Activated CD8-positive, alpha-beta memory T cell treated with anti-CD3 and anti-CD28 coated beads for 48 hours (primary cell): Measurements from ENCODE around the gene SCAP.
"Not testable (repeated sequence)": the region's sequence is repeated elsewhere in the genome, so short reads cannot be mapped to it uniquely, and the experiment has no call there.

ENCODE experiments used
- DNase-seq, 3 experiments: peaks; one replicate each; pipeline ENCODE4 v3.0.0-alpha.2; 2020; ENCODE audit warnings: low read depth in 2 of 3, low spot score in 2 of 3

The SCAP gene

GRCh38 chr3:47399531-47400270, 76.0 kb downstream of the SCAP start:
- no peak for DNase-seq

GRCh38 chr3:47399016-47399415, 76.7 kb downstream of the SCAP start:
- DNase-seq, result no peak

DNA sequence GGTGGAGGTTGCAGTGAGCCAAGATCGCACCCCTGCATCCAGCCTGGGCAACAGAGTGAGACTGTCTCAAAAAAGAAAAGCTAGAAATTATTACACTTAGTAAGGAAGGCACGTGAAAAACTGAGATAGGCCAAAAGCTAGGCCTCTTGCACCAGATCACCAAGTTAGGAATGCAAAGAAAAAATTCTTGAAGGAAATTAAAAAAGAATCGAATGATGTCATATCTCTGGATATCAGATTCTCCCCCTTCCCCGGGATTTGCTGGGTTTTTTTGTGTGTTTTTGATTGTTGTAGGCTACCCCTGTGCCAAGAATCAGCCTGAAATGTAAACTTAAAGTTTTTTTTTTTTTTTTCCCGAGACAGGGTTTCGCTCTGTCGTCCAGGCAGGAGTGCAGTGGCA, 77.5 kb downstream of the SCAP start:
- DNase-seq, result no peak

DNA sequence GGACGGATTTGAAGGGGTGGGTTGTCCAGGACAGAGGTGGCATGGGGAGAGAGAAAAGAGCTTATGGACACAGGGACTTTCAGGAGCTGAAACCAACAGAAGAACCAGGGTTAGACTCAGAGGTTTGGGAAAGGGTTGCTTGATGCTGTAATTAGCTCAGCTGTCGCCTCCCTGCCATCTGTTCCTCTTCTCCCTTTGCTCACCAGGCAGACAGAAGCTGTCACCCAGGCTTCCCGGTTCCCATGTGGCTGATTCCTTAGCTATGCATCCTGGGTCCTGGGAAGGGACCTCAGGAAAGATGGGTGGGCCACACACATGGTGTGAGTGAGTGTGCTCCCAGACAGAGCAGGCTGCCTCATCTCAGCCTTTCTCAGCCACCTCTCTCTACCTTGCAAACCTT, 80.9 kb downstream of the SCAP start:
- DNase-seq, result no peak

GRCh38 chr3:47394140-47394870, 81.4 kb downstream of the SCAP start:
- no peak for DNase-seq

DNA sequence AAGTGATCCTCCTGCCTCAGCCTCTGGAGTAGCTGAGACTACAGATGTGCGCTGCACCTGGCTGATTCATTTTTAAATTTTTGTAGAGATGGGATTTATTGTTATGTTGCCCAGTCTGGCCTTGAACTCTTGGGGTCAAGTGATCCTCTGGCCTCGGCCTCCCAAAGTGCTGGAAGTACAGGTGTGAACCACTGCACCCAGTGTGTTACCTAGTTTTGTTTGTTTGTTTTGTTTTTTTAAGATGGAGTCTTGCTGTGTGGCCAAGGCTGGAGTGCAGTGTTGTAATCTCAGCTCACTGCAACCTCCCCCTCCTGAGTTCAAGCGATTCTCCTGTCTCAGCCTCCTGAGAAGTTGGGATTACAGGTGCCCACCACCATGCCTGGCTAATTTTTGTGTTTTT, 82.8 kb downstream of the SCAP start:
- DNase-seq, result no peak

DNA sequence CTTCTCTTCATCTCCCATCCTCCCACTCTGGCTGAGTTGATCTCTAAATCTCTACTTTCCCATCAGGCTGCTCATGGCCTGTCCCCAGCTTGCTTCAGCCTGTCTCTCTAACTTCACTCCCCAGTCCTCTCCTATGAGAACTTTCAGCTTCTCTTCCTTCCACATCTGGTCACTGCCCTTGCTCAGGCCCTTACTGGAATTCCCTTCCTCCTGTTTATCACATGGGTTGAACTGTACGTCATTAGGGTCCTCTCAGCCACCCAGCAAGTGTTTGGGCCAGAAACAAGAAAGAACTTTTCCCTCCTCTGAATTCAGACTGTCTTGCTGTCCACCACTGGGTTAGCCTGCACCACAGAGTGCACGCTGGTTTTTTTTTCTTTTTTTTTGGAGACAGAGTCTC, 89.9 kb downstream of the SCAP start:
- DNase-seq, result no peak

DNA sequence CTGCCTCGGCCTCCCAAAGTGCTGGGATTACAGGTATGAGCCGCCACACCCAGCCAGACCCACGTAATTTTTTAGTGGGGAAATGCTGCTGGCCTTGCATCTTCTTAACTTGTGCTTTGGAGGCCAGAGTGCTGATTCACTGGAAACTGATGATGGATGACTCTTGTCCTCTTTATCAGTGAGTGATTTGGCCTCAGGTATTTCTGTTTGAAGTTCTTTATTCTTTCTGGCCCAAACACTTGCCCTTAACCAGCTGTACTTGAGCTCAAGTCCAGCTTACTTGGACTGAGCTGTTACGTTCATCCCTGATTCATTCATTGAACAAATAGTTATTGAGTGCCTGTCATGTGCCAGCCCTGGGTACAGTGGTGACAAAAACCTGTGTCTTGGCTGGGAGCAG, 90.7 kb downstream of the SCAP start:
- DNase-seq, result no peak

DNA sequence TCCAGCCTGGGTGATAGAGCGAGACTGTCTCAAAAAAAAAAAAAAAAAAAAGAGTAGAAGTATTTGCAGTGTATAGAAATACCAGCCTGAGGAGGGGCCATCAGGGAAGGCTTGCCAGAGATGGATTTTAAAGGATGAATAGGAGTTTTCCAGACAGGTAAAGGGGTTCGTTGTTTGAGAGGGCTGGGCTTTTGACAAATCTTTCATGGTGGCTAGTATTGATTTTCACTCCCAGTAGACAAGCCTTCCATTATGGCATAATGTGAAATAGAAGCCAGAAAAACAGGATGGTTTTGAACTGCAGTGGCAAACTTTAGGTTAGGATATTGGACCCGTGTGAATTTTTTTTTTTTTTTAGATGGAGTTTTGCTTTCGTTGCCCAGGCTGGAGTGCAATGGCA, 91.3 kb downstream of the SCAP start:
- no peak for DNase-seq

- DNase-seq, result peak; percentile 58 to 77 (median 73)
These were observed 94.2 kb downstream of the SCAP start for GRCh38 chr3:47381317-47382157.

DNA sequence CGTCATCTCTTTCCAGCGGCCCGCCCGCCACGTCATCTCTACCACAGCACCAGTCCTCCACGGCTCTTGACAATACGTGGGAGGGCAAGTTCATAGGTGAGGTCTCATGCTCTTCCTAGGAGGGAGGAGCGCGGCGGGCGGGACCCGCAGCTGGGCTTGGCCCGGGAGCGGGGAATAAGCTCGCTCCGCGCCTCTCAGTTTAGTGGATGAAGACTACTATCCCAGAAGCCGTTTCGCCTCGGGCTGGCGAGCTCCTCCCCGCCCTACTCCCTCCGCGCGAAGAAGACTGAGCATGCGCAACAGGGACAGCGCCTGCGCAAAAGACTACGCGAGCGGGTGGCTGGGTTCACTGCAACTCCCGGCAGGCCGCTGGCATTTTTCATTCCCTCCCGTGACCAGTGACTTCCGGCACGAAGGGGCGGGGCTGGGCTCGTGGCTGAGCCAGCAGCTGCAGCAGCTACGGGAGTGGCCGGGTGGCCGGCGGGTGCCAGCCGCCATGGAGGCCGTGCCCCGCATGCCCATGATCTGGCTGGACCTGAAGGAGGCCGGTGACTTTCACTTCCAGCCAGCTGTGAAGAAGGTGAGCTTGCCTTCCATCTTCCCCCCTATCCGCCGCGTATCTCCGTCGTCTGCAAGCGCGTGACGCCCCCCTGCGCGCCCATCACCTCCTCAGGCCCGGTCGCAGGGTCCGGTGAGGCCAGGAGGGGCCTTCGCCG, 95.0 kb downstream of the SCAP start, which contains the start of gene PTPN23:
PTPN23 (plus strand) TSS at position 421 of the 716 bp plus-strand sequence; CDS start at position 497, 76 bp downstream.
- peak; percentile 97 to 98 (median 97) for DNase-seq

DNA sequence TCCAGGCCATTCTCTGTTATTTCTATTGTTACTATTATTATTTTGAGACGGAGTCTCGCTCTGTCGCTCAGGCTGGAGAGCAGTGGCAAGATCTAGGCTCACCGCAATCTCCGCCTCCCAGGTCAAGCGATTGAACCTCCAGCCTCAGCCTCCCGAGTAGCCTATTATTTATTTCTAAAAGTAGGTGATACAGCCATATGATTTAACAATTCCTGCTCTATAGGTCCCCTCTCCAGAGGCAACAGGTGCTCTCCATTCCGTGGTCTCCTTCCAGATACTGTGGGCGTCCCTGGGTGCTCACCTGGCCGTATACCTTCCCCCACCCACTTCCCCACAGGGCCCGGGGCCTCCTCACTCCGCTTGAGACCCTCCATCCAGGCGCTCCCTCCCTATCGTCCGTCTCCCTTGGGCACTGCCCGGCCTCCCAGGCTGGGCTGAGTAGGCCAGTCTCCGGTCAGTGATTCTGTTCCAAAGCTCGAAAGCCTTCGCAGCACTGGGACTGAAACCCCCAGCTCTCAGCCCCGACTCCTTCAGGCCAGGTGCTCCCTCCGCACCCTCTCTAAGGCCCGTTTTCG, 95.6 kb downstream of the SCAP start:
- no peak for DNase-seq

DNA sequence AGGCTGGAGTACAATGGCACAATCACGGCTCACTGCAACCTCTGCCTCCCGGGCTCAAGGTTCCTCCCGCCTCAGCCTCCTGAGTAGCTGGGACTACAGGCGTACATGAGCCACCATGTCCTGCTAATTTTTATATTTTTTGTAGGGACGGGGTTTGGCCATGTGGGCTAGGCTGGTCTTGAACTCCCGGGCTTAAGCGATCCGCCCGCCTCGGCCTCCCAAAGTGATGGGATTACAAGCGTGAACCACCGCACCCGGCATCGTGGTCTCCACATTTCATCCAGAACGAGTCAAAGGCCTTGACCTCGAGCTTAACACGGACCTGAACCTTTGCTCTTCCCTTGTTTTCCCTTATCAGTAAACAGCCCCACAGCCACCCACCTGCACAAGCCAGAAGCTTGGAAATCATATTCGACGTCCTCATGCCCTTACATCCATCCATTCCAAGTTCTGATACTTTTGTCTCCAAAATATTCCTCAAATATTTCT, 96.3 kb downstream of the SCAP start:
- DNase-seq, result no peak

- no peak for DNase-seq
These were observed 96.9 kb downstream of the SCAP start for GRCh38 chr3:47378869-47379268.

- DNase-seq, result no peak
These were observed 98.6 kb downstream of the SCAP start for GRCh38 chr3:47377186-47377585.

DNA sequence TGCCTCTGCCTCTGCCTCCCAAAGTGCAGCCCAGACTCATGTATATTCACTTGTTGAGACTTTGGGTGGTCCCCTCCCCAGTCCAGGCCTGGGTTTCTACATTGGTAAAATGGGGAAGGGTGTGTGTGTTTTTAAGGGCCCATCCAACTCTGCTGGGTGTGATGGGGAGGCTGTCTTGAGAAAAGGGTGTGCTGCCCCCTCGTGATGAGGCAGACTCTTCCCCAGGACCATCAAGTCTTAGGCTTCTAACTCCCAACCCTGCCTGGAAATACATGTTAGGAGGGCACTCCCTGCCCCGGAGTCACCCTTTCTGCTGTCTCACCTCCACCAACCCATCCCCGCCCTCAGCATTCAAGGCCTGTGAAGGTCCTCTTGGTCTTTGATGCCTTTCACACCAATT, 99.3 kb downstream of the SCAP start:
- DNase-seq, result no peak

GRCh38 chr3:47374587-47374986, 101.2 kb downstream of the SCAP start:
- no peak for DNase-seq

GRCh38 chr3:47370887-47371697, 104.6 kb downstream of the SCAP start:
- DNase-seq, result no peak

DNA sequence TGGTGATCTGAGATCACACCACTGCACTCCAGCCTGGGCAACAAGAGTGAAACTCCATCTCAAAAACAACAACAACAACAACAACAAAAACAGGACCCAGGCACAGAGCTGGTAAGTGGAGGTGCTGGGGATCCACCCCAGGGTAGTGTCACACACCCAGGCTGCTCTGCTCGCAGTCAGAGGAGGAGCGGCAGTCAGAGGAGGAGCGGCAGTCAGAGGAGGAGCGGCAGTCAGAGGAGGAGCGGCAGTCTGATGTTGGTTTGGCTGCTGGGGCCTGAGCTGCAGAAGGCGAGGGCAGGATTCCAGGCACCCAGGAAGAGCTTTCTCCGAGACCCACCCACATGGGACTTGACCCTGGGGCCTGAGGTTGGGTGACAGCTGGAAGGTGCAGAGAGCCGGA, 105.7 kb downstream of the SCAP start:
- DNase-seq, result not testable (repeated sequence)

GRCh38 chr3:47367631-47368030, 108.1 kb downstream of the SCAP start:
- no peak for DNase-seq
